Uterus (tissue), 2 donors: ENCODE data around the gene KCNH1.

Experiments
- CTCF ChIP-seq, 4 experiments: fragments of 200-600 bp in 2 of 4; fragments of 450-650 bp in 2 of 4; sonication (generic) in 2 of 4; IDR thresholded peaks; one replicate each; pipeline ENCODE4 v1.5.1; 2016 to 2019; ENCODE audit warnings: antibody characterized with exemption in 4 of 4, mild to moderate bottlenecking in 2 of 4, moderate library complexity in 1 of 4
- POLR2A ChIP-seq, 2 donors: fragments of 450-650 bp; IDR thresholded peaks; one replicate each; pipeline ENCODE4 v1.6.1; 2016; ENCODE audit warnings: antibody characterized with exemption in 2 of 2, mild to moderate bottlenecking in 1 of 2, moderate library complexity in 1 of 2

GRCh38 chr1:210650403-210650802, 483.5 kb downstream of the KCNH1 start:
- TF ChIP-seq CTCF (IDR thresholded peaks at IDR 0.05) (no peak), POLR2A (IDR thresholded peaks at IDR 0.05) (no peak)
